NCI-H460 (cell line): ENCODE measurements around the gene E2F4. TPM values are rescaled to one million over a fixed set of nuclear protein-coding genes. Genes with fewer than 3 reads are reported as not detected.

Experiments
- DNase-seq: peaks from one replicate; pipeline ENCODE4 v3.0.0-alpha.2; 2016; ENCODE audit warnings: low read depth; ENCODE audit errors: extremely low read depth
- total RNA-seq: library from RNA; depleted of rRNA; stranded (reverse); fragments of >200 nt; shearing (Covaris generic); gene quantifications from 2 replicates; pipeline ENCODE4 v1.2.3, GENCODE V29; 2014

E2F4 gene
- total RNA-seq, 1 experiment from 2014 or later, result 122 TPM

- DNase-seq, result peak; percentile 47
These were observed 15.5 kb downstream of the E2F4 start for GRCh38 chr16:67207249-67208091.

- DNase-seq, result no peak
These were observed 16.4 kb downstream of the E2F4 start for GRCh38 chr16:67208154-67208896.

GRCh38 chr16:67209565-67209964 lies 17.6 kb downstream of the E2F4 start:
- DNase-seq, result no peak

GRCh38 chr16:67210069-67210937 lies 18.3 kb downstream of the E2F4 start:
- DNase-seq, result no peak

- DNase-seq, result no peak
These were observed 19.7 kb downstream of the E2F4 start for GRCh38 chr16:67211674-67212073.

GRCh38 chr16:67212766-67213165 lies 20.8 kb downstream of the E2F4 start:
- DNase-seq, result no peak

- no peak for DNase-seq
These were observed 21.5 kb downstream of the E2F4 start for GRCh38 chr16:67213197-67214019.

GRCh38 chr16:67215706-67216105 lies 23.8 kb downstream of the E2F4 start:
- no peak for DNase-seq

- no peak for DNase-seq
These were observed 24.9 kb downstream of the E2F4 start for GRCh38 chr16:67216612-67217490.

GRCh38 chr16:67223992-67224391 lies 32.0 kb downstream of the E2F4 start:
- no peak for DNase-seq

GRCh38 chr16:67226295-67226803 lies 34.4 kb downstream of the E2F4 start:
- DNase-seq, result no peak

GRCh38 chr16:67226804-67227566 lies 35.0 kb downstream of the E2F4 start, which contains the start of gene TMEM208:
TSS of gene TMEM208 (plus strand) at chr16:67227130. CDS start at chr16:67227219, 89 bp downstream.
- DNase-seq, result peak; percentile 100

GRCh38 chr16:67227567-67227921 lies 35.6 kb downstream of the E2F4 start:
- DNase-seq, result no peak

- DNase-seq, result no peak
These were observed 36.3 kb downstream of the E2F4 start for GRCh38 chr16:67228034-67228785.

GRCh38 chr16:67228905-67229304 lies 37.0 kb downstream of the E2F4 start:
- DNase-seq, result no peak

GRCh38 chr16:67229906-67230808 lies 38.2 kb downstream of the E2F4 start:
- DNase-seq, result no peak
